ENCODE results near the gene P2RY6.

The P2RY6 gene

DNA sequence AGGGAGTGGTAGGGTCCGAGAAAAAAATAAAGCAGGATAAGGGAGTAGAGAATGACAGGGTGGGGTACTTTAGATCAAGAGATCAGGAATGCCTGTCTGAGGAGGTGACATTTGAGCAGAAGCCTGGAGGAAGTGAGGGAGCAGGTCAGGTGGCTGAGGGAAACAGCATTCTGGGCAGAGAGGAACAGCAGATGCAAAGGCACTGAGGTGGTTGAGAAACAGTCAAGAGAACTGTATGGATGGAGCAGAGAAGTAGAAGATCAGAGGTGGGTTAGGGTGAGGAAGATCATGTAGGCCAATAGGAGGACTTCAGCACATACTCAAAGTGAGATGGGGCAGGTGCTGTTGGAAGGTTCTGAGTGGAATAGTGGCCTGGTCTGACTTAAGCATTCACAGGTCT, 44.3 kb downstream of the P2RY6 start:
- DNase-seq (ENCODE audit: low spot score), result no peak

DNA sequence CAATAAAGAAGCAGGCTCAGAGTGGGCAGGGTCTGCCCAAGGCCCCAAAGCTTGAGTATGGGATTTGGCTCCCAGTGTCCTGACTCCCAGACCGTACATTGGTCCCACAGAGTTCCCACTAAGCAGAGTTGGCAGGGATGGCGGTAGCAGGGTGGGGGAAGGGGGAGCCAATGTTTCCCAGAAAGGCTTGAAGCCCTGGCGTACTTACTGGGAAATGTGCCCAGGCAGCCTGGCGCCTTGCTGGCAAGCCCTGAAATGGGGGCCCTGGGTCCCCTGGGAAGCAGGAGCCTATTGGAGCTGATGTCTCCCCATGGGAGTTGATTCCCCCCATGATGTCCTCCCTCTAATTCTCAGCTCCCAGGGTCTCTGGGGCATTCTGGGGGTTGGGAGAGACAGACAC, 45.2 kb downstream of the P2RY6 start:
- no peak for DNase-seq (ENCODE audit: low spot score)

DNA sequence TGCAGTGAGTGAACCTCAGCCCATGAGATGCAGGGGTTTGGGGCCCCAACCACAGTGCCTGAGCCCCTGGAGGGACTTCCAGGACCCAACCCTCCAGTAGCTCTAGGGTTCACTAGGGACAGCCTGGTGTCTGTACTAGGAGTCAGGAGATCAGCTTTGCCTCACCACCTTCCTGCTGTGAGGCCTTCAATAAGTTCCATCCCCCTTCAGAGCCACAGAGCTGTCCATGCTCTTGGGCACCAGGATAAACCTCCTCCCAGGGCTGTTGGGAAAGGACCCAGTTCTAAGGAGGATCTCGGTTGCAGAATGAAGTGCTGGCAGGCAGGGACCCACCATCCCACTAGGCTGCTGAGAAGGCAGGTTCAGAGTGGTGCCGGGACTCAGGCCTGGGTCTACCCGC, 45.7 kb downstream of the P2RY6 start:
- no peak for DNase-seq (ENCODE audit: low spot score)

DNA sequence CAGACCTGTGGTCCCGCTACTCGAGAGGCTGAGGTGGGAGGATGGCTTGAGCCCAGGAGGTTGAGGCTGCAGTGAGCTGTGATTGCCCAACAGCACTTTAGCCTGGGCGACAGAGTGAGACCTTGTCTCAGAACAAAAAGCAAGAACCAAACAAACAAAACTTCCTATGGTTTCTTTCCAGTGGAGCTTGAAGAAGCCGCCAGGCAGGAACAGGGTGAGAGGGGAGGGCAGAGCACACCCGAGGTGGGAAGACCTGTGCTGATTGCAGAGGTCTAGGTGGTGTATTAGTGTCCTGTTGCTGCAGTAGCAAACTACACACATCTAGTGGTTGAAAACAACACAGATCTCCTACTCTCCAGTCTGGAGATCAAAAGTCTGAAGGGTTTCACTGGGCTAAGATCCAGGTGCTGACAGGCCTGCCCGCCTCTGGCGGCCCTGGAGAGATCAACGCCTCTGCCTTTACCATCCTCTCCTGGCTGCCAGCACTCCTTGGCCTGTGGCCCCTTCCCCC, 46.4 kb downstream of the P2RY6 start:
- no peak for DNase-seq (ENCODE audit: low spot score)

DNA sequence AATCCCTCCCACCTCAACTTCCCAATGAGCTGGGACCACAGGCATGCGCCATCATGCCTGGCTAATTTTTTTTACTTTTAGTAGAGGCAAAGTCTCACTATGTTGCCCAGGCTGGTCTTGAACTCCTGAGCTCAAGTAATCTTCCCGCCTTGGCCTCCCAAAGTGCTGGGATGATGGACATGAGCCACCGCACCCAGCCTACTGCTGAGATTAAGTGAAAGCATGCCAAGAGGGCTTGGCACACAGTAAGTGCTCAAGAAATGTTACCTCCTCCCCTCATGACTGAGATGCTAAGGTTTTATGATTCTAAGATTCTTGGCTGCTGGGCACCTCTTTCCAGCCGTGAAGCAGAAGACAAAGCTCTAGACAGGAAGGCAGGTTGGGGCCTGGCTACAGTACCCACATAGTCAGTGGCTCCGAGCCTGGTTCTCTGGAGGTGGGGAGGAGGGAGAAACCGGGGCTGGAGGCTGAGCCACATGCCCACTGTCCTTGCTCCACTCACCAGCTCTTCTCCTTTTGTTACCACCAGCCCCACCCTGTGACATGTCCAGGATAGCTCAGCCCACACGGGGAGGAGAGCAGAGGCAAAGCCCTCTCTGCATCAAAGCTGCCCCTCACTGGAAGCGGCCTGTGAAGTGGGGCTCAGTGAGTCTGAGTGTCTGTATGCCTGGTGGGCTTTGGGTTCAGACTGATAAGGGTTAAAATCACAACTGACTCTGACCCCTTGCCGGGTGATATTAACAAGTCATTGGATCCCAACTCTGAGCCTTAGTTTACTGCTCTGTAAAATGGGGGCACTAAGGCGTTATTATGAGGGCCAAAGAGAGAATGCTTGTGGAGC, 48.8 kb downstream of the P2RY6 start:
- no peak for DNase-seq (ENCODE audit: low spot score)

DNA sequence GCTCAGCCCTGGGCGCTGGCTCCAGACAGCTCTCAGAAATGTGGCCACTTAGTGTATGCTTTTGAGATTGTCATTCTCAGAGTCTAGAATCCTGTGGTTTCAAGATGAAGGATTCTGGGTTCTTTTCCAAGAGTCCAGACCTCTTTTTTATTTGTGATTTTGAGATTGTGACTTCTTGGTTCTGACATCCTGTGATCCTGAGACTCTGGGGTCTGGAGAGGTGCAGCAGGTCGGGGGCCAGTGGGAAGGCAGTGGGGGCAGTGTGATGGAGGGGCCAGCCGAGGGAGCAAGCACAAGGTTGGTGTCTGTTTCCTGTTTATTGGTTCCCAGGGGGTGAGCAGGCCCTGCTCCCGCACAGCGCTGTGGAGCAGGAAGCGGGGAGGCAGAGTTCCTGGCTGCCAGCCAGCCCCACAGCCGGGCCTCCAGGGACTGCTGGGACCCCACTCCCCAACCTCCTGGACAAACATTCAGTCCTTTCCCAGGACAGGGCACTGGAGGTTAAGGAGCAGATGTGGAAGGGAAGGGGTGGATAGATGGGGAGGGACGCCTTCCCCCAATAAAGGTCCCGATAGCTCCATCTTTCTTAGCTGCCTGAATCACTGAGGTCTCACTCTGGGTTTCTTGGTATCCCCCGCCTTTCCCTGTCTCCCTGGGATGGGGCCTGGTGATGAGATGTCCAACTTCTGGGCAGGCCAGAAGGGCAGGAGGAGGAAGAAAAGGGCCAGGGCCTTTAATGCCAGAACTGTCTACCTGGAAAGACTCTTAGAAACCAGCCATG, 49.7 kb downstream of the P2RY6 start:
- DNase-seq (ENCODE audit: low spot score), result no peak

DNA sequence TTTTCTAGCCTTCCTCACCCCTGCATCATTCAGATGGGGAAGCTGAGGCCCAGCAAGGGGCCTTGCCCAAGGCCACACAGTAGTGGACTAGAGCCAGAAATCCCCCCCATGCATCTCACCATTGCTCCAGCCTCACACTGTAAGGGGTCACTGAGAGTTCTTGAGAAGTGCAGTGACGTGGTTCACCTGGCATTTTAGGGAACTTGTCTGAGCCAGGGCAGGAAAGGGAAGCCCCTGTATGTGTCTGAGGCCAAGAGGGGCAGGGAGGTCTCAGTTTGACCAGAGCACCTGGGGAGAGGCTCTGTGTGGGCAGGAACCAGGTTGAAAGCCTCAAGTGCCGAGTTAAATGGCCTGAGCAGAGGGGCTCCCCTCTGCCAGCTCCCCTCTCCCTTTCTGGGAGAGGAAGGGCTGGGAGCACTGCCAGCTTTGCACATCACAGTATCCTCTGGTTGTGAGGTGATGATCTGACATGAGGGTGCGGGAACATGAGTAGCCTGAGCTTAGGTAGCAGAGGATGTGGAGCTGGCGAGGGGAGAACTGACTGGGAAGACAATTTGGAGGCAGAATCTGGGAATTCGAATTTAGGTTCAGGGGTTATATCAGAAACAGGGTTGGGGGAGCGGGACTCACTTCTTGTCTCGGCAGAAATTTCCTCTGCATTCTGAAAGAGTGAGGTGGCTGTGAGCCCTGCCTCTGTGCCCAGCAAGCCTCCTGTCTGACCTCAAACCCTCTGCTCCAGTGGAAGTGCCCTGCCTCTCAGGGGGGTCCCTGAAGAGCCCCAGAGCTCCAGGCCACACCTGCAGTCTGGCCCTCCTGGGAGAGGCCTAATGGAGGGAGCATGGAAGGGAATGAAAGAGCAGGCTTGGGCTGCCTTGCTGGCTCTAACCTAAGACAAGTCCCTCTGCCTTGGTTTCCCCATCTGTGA, 50.5 kb downstream of the P2RY6 start:
- no peak for DNase-seq (ENCODE audit: low spot score)

DNA sequence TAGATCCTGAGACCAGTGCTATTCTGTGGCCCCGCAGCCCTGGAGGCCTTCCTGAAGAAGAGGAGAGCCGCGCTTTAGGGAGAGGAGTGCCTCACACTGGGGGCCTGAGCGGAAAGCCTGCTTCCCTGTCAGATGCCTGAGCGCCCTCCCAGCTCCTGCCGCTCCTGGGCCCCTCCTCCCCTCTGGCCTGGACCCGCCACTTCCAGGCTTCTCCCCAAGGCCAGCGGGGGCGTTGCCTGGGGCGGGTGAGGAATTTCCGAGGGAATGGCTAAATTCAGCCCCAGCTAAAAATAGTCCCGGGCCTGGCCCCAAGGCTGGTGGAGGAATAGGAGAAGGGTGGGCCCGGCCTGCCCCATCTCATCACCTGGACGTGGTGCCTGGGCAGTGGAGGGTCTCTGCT, 51.3 kb downstream of the P2RY6 start:
- no peak for DNase-seq (ENCODE audit: low spot score)

DNA sequence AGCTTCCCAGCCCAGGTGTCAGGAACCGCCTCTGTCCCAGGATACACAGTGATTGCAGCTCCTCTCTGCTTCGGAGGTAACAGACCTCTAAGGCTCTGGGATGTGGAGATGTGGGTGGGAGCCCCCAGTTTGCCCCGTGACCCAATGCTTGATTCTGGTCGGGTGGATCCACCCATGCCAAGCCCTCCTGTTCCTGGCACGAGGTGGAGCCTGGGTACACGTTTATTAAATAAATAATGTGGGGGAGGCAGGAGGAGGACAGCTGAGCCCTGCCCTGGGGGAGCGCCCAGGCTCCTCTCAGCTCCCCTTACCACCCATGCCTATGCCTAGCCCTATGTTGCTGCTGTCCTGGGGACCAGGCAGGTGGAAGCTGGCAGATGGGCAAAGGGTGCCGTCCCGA, 52.0 kb downstream of the P2RY6 start:
- no peak for DNase-seq (ENCODE audit: low spot score)

DNA sequence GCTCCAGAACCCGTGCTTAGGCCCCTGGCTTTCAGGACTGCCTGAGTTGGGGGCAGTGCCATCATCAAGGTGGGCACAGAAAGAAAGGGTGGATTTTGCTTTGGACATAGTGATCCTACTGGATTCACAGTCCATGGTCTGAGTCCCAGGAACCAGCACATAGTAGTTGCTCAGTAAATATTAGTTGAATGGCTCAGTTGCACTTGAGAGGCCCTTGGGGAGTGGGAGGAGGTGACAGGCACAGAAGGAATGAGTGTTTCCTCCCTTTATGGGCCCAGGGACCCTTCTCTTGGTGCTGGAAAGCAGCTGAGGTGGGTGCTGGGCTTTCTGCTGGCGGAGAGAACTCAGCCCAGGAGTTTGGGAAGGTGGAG, 52.5 kb downstream of the P2RY6 start:
- DNase-seq (ENCODE audit: low spot score), result no peak

DNA sequence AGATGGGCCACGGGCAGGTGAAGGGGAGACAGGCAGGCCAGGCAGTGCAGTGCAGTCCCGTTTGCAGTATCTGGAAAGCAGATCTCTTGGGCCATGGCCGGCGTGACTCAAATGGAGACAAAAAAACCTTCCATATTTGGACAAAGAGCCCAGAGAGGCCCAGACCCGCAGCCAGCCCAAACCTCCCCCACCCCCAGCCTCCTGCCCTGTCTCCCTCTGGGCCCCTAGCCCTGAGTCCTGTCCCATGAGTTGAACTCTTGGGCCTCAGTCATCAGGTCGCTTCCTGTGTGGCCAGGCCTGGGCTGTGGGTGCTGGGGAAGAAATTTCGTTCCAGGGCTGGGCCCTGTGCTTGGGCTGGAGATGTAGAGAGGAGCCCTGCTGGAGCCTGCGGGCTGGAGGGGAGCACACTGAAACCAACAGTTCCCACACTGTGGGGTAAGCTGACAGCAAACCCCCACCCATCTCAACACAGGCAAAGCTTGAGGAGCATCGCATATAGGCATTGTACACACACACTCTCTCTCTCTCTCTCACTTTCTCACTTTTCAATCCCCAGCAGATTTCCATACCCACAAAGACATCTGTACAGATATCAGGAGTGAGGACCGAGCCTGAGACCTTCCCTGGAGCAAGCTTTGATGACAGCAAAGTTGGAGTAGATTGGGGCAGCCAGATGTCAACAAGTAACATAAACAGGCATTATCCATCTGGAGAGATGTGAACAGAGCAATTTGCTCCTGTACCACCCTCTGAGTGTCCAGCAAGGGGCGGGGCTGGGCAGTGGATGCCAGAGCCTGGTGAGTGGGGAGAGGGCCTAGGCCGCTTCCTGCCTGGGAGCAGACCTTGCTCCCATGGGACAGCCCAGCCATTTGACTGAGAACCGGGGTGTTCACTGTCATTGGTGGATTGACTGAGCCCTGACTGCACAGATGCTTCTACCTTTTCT, 53.2 kb downstream of the P2RY6 start:
- no peak for DNase-seq (ENCODE audit: low spot score)

DNA sequence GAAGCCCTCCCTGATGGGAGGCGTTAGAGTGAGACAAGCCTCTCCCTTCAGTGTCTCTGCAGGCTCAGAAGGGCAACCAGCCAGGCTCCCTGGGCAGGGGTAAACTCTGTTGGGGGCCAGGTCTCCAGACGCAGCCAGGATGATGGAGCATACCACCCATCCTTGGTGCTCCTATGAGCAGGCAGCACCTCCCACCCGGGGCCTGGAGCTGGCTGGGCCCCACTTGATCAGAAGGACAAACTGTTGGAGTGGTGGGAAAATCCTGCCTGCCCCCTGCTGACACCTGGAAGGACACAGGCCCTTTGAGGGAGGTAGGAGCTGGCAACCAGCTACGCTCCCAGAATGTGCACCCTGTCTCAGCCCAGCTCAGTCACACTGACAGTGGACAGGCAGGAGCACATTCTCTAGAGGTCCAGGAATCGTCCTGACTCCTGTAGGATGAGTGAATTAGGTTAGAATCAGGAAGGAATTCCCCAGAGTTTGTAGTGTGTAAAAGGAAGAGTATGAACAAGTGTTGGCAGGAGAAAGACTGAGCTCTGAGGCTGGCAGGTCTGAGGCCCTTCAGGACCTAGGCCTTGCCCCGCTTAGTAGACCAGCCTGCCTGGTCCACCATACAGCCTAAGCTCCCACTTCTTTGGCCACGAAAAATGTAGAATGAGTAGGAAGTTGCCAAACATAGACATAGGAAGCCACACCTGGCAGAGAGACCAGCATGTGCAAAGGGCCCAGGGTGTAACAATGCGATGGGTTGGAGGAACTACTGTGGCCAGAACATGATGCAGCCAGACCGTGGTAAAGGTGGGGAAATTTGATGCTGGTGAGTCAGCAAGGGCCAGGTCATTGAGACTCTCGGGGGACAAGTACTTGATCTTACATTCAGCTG, 55.0 kb downstream of the P2RY6 start:
- no peak for DNase-seq (ENCODE audit: low spot score)

DNA sequence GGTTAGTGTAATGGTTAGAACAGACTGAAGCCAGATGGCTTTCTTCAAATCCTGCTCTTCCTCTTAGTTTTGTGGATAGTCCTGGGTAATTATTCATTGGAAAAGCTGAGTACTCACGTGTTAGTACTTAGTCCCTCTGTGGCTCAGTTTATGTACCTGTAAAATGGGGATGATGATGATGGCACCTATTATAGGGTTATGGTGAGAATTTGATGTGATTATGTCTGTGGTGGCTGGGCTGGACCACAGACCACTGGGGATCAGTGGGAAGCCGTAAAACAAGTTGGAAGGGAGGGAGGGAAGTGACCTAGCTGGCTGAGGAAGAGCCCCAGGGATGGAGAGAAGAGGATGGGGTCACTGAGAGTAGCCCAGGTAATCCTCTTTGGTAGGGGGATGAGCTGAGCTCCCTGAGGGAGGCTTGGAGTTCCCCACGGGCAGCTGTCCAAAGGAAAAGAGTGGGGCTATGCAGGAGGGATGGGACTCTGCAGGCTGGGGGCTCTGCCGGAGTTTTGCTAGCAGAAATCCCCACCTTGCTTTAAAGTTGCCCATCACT, 55.8 kb downstream of the P2RY6 start:
- DNase-seq (ENCODE audit: low spot score), result no peak

DNA sequence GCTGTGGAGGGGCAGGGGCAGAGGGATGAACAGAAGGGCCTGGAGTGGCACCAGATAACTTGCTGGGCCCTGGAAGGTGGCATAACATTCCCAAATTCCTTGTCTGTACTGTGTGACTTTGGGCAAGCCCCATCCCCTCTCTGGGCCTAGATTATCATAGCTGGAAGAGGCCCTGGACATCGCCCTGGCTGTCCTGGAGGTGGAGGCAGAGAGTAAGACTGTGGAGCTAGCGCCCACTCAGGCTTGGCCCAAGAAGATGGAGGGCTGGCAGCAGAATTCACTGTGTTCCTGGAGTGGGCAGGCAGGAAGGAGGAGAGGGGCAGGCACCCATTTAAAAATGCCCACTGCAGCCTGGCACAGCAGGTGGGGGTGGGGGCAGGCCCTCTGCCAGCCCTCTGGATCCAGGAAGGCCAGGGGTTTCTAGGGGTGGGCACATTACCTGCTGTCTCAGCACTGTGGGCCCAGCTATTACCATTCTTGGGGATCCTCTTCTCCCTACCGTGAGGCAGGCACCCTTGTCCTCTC, 58.5 kb downstream of the P2RY6 start:
- DNase-seq (ENCODE audit: low spot score), result no peak

DNA sequence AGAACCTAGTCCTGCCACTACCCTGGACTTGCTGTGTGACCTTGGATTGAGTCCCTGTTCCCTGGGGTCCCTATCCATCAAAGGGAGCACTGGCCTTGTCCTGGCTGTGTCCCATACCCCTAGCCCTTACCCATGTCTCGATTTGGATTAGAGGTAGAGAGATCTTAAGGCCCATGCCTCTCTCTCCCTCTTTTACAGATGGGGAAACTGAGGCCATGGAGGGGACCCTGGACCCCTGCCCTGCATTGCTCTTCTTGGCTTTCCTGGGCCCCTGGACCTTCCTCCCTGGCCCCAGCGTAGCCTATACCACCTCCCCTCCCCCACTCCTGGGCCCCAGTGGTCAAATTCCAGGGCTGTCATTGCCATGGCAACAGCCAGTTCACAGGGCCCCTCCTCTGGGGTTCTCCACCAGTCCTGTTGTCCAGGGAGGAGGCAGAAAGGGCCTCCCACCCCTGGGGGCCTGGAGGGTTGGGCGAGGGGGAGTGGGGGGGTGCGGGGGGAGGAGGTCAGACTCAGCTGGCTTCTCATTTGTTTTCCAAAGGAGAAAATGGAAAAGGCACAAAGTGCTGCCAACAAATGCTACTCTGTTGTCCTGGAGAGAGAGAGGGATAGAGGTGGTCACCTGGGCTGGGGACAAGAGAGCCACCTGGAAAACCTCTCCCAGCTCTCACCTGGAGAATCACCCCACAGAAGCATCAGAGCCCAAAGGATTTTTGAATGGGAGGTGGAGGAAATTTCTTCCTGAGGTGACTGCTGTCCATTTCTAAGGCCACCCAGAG, 59.2 kb downstream of the P2RY6 start:
- DNase-seq (ENCODE audit: low spot score), result no peak

DNA sequence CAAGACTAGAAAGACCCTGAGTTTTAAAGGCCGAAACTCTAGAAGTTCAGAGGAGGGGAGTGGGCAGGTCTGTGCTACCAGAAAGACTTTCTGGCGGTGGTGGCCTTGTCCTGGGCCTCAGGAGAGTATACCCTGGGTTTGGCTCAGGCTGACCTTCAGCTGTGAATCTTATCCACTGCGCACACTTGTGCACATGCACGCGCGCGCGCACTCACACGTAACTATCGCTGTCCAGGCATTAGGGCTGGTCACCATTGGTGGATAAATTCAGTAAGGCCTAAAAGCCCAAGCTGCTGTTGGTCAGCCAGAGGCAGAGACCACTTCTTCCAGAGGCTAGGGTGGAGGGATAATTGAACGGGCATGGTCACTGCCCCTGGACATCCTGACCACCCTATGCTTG, 61.0 kb downstream of the P2RY6 start:
- DNase-seq (ENCODE audit: low spot score), result no peak

DNA sequence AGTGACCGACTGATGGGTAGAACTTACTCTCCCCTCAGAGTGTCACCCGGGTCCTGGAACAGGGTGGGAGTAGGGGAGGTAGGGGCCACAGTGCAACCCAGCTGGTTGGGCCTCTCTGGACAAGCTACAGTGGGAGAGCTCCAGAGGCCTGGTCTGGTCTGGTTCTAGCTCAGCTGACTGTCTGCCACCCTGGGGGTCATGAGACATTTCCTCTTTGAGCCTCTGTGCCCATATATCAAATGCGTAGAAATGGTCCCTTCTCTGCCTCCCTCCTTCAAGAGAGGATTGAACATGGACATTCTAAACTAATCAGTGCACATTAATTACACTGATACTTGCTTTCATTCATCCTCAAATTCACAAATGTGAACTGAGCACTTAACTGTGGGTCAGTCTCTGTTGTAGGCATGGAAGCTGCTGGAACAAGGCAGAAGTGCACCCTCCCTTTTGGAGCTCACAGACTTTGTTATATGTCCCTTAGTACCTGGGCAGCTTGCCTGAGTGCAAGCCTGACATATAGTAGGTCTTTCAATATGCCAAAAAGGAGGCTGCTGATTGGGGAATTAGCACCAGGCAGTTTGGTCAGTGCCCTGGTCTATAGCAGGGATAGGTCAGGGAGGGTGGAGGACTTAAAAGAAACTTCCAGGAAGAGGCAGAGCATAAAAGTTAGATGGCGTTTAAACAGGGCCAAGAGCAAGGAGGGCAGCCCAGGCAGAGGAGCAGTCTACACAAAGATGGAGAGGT, 61.7 kb downstream of the P2RY6 start:
- no peak for DNase-seq (ENCODE audit: low spot score)

All from NAMALWA (cell line).